NB4 (cell line): ENCODE data around the gene RASGRP3.

Experiments used
- MAX ChIP-seq: IDR thresholded peaks from 2 replicates; pipeline ENCODE4 v1.6.1; 2011; ENCODE audit warnings: low read depth, low read length
- MYC ChIP-seq: IDR thresholded peaks from 2 replicates; pipeline ENCODE4 v1.6.1; 2011; ENCODE audit warnings: low read depth, low read length
- POLR2A ChIP-seq: IDR thresholded peaks from 2 replicates; pipeline ENCODE4 v1.6.1; 2011; ENCODE audit warnings: mild to moderate bottlenecking; ENCODE audit not compliant: insufficient read length; ENCODE audit errors: extremely low read depth
- TF ChIP-seq, protein P1 (sequence below): IDR thresholded peaks from one replicate; pipeline ENCODE4 v1.5.1; 2012; ENCODE audit warnings: low read depth, low read length

DNA sequence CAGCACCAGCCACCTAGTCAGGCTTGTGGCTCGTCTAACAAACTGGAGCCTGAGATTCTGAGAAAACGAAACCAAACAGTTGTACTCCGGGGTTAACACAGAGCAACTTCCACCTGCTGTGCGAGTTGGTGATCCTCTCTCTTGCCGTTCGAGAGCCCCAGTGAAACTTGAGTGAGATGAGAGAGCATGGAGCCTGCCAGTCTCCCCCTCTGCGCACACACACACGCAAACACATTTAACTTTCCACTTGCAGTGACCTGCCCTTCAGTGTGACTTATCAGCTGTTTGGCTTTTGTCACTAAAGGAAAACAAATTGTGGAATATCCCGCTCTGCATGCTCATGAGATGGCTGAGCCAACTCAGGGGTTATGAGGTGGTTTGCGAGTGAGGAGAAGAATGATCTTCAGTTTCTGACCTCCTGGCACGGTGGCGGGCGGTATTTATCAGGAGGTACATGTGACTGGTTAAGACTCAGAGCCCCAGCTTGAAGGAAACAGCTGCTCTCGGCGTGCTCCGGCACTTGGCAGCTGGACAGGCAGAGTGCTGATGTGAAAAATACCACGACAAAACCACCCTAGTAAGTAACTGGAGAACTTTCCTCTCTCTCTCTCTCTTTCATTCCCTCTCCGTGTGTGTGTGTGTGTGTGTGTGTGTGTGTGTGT is at the start of gene RASGRP3:
- TF ChIP-seq, protein P1, sequence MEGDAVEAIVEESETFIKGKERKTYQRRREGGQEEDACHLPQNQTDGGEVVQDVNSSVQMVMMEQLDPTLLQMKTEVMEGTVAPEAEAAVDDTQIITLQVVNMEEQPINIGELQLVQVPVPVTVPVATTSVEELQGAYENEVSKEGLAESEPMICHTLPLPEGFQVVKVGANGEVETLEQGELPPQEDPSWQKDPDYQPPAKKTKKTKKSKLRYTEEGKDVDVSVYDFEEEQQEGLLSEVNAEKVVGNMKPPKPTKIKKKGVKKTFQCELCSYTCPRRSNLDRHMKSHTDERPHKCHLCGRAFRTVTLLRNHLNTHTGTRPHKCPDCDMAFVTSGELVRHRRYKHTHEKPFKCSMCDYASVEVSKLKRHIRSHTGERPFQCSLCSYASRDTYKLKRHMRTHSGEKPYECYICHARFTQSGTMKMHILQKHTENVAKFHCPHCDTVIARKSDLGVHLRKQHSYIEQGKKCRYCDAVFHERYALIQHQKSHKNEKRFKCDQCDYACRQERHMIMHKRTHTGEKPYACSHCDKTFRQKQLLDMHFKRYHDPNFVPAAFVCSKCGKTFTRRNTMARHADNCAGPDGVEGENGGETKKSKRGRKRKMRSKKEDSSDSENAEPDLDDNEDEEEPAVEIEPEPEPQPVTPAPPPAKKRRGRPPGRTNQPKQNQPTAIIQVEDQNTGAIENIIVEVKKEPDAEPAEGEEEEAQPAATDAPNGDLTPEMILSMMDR: no peak
- TF ChIP-seq POLR2A: no peak
- peak; percentile 93 for TF ChIP-seq MAX
- peak; percentile 82 for TF ChIP-seq MYC
